Measurements from ENCODE around the gene SLC25A39. TPM values are rescaled to one million over a fixed set of nuclear protein-coding genes. Genes with fewer than 3 reads are reported as not detected.
A peak's percentile ranks its signal among the peaks of the same experiment; 100 is the strongest.
"Not testable (repeated sequence)": the region's sequence is repeated elsewhere in the genome, so short reads cannot be mapped to it uniquely, and the experiment has no call there.

Gene SLC25A39
- polyA plus RNA-seq, 3 donors from 2014 or later = 125 to 158 (median 127) TPM

DNA sequence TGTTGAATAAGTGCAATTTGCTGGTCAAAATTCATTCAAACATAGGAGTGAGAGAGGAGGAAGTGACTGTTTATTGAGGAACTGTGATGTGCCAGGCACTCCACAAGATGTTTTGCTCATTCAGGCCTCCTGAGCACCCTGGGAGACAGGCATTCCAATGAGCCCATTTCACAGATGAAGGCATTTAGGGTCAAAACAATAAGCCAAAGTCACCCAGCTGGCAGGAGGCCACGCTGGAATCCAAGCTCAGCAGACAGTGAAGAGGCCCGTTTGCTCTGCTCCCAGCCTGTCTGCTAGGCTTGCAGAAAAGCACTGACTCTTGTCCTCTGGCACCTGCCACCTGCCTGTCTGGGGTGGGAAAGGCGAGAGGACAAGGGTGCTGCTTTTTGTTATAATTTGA lies 10.1 kb upstream of the SLC25A39 start:
- H3K9me3 Mint-ChIP-seq = no peaks in the 10 kb centered on the region

DNA sequence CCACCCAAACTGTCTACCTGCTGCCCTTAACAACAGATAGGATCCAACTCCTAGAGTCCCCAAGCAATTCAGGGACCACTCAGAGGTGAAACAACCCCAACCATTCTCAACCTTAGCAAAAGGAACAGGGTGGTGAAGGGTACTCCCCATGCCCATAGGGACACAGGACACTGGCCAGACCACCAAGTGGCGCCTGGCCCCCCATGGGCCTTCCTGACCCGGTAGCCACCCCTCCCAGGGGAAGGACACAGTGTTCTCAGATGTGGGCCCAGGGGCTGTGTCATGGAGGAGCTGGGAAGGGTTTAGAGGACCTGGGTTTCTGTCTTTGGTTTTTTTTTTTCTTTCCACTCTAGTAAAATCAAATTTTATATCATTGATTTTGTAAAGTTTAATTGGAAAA lies 9.7 kb upstream of the SLC25A39 start:
- H3K36me3 Mint-ChIP-seq = no peaks in the 10 kb centered on the region
- no peak overlapping the region for H3K27ac Mint-ChIP-seq
- peaks cover 0 to 10% (median 2%) of the 10 kb centered on the region in 3 donors for H3K27me3 Mint-ChIP-seq (ENCODE audit: low read depth in 3 of 3)
- no peak overlapping the region for H3K4me3 Mint-ChIP-seq
- peaks cover 2 to 5% of the 10 kb centered on the region in 2 donors for H3K4me1 Mint-ChIP-seq
- no peaks in the 10 kb centered on the region for H3K9me3 Mint-ChIP-seq
- no peak for DNase-seq

More for the DNA sequence above, 10.1 kb upstream of the SLC25A39 start:
- H3K4me1 Mint-ChIP-seq = peaks cover 2 to 5% of the 10 kb centered on the region in 2 donors
- no peaks in the 10 kb centered on the region for H3K36me3 Mint-ChIP-seq
- H3K27me3 Mint-ChIP-seq (ENCODE audit: low read depth in 3 of 3) = peaks cover 0 to 10% (median 2%) of the 10 kb centered on the region in 3 donors
- no peak overlapping the region for H3K27ac Mint-ChIP-seq
- no peak for DNase-seq
- no peak overlapping the region for H3K4me3 Mint-ChIP-seq

DNA sequence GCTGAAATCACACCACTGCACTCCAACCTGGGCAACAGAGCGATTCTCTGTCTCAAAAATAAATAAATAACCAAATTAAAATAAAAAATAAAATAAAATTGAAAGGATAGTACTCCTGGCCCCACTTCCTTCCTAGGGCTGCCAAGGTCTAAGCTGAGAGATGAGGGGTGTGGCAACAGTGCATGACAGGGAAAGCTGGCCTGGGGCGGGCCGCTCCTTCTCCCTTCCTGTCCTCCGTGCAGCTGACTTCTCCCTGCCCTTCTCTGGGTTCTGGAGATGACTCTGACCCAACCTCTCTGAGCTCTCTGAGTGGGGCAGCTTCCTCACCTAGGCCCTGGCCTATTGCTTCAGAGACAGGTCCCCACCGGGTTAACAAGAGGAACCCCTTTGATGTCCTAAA lies 8.7 kb upstream of the SLC25A39 start:
- no peak overlapping the region for H3K4me3 Mint-ChIP-seq

DNA sequence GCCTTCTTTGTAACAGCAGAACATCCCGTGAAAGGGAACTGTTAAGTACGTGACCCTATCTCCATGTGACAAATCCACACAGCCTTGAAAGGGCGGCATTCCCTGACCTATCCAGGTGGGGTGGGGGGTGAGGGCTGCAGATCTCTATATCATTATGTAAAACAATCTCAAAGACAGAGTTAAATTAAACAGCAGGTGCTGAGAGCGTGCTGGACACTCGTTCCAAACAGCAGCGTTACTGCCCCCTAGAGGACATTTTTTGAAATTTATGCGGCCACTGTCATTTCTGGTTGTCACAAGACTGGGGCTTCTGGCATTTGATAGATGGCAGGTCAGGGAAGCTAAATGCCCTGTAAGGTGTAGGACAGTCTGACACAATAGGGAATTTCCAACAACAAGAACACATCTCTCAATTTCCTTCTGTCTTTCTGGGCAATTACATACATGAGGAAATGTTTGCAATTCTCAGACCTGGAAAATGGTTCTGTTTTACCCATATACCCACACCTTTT lies 6.7 kb upstream of the SLC25A39 start:
- peak overlapping the region in 3 of 6 donors; percentile 10 to 69 (median 24) for H3K27ac Mint-ChIP-seq
- peaks cover under 1 to 7% (median 2%) of the 10 kb centered on the region in 3 donors for H3K27me3 Mint-ChIP-seq (ENCODE audit: low read depth in 3 of 3)
- no peaks in the 10 kb centered on the region for H3K36me3 Mint-ChIP-seq
- no peaks in the 10 kb centered on the region for H3K9me3 Mint-ChIP-seq
- peak; percentile 77 to 81 (median 78) for DNase-seq
- peaks cover 13 to 18% of the 10 kb centered on the region in 2 donors for H3K4me1 Mint-ChIP-seq
- H3K4me3 Mint-ChIP-seq = no peak overlapping the region

More for the DNA sequence above, 8.7 kb upstream of the SLC25A39 start:
- no peaks in the 10 kb centered on the region for H3K9me3 Mint-ChIP-seq
- no peaks in the 10 kb centered on the region for H3K36me3 Mint-ChIP-seq
- H3K27ac Mint-ChIP-seq = no peak overlapping the region
- H3K4me1 Mint-ChIP-seq = peaks cover 2 to 5% of the 10 kb centered on the region in 2 donors
- peaks cover 0 to 10% (median 2%) of the 10 kb centered on the region in 3 donors for H3K27me3 Mint-ChIP-seq (ENCODE audit: low read depth in 3 of 3)
- no peak for DNase-seq

DNA sequence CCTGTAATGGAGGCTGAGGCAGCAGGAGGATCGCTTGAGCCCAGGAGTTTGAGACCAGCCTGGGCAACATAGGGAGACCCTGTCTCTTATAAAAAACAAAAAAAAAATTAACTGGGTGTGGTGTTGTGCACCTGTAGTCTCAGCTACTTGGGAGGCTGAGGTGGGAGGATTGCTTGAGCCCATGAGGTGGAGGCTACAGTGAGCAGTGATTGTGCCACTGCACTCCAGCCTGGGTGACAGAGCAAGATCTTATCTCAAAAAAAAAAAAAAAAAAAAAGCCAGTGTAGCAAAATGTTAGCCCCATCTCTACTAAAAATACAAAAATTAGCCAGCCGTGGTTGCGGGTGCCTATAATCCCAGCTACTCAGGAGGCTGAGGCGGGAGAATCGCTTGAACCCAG lies 5.6 kb upstream of the SLC25A39 start:
- DNase-seq, H3K36me3 Mint-ChIP-seq, H3K9me3 Mint-ChIP-seq, H3K27ac Mint-ChIP-seq, H3K4me3 Mint-ChIP-seq: not testable (repeated sequence)
- Mint-ChIP-seq H3K4me1 (peaks cover 21 to 24% of the 10 kb centered on the region in 2 donors), H3K27me3 (ENCODE audit: low read depth in 3 of 3) (peaks cover 3 to 16% (median 9%) of the 10 kb centered on the region in 3 donors)

- Mint-ChIP-seq H3K4me1 (peaks cover 25 to 29% of the 10 kb centered on the region in 2 donors), H3K27me3 (ENCODE audit: low read depth in 3 of 3) (peaks cover 6 to 21% (median 12%) of the 10 kb centered on the region in 3 donors)
- H3K27ac Mint-ChIP-seq, H3K9me3 Mint-ChIP-seq, H3K4me3 Mint-ChIP-seq, H3K36me3 Mint-ChIP-seq, DNase-seq: not testable (repeated sequence)
Measured at GRCh38 chr17:44329516-44329915, 4.9 kb upstream of the SLC25A39 start.

DNA sequence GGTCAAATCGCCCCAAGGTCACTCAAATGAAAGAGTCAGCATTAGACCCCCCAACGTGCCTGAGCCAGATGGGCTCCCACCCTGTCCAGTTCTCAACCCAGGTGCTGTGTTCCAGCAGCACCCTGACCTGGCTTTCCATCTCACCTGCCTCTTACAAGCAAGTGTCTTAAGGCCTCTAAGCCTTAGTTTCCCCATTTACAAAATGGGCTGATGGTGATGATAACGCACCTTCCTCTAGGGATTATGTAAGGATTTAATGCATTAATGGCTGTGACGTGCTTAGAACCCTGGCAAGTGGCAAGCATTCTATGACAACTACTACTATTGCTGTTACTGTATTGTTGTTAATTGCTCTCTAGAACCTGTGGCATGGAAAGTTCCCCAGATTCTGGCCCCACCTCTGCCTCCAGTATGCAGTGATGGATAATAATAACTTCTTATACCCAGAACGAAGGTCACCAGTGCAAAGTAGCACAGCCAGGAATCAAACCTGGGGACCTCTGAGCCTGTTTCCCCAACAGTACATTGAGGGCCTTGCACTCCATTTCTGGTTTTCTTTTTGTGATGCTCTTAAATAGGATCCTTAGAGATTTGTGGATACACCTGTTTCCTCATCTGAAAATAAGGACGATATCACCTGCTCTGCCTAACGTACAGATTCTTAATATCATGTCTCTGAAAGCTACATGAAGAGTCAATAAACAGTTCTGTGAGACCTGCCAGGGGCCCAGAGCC lies 3.3 kb upstream of the SLC25A39 start:
- DNase-seq = no peak
- no peaks in the 10 kb centered on the region for H3K9me3 Mint-ChIP-seq
- H3K4me3 Mint-ChIP-seq = peak overlapping the region; percentile 21 to 40 (median 26)
- H3K4me1 Mint-ChIP-seq = peaks cover 29 to 36% of the 10 kb centered on the region in 2 donors
- no peaks in the 10 kb centered on the region for H3K36me3 Mint-ChIP-seq
- H3K27ac Mint-ChIP-seq = peak overlapping the region; percentile 24 to 72 (median 50)
- peaks cover 6 to 21% (median 12%) of the 10 kb centered on the region in 3 donors for H3K27me3 Mint-ChIP-seq (ENCODE audit: low read depth in 3 of 3)

- Mint-ChIP-seq H3K36me3 (no peaks in the 10 kb centered on the region), H3K9me3 (no peaks in the 10 kb centered on the region), H3K4me1 (peaks cover 29 to 40% of the 10 kb centered on the region in 2 donors)
Measured at GRCh38 chr17:44326861-44327444, 2.3 kb upstream of the SLC25A39 start.

DNA sequence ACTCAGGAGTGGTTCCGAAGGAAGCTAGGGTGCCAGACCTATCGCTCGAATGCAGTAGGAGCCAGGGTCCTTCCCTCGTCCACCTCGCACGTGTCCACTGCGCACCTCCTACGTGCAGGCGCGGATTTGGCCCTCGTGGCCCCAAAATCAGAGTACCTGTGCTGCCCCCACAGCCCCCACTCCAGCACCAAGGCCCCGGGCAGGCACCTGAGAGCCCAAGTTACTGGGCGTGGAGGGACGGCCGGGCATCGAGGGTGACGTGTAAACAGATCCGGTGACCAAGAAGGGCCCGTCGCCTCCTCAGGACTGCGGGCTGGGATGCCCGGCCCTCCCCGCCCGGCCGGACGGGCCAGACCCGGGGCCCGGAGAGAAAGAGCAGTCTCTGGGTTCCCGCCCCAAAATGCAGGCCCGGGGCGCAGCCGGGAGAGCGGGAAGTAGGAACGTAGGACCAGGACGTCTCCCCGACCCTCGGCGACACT lies 492 bp downstream of the SLC25A39 start:
- Mint-ChIP-seq H3K9me3 (no peaks in the 10 kb centered on the region), H3K4me3 (peak overlapping the region; percentile 79 to 86 (median 84)), H3K36me3 (peaks cover 0 to 9% (median 6%) of the 10 kb centered on the region in 3 donors), H3K4me1 (peaks cover 24 to 39% of the 10 kb centered on the region in 2 donors), H3K27ac (peak overlapping the region in 3 of 6 donors; percentile 46 to 73 (median 48)), H3K27me3 (ENCODE audit: low read depth in 3 of 3) (peaks cover 6 to 21% (median 12%) of the 10 kb centered on the region in 3 donors)
- no peak for DNase-seq

More at GRCh38 chr17:44326861-44327444, 2.3 kb upstream of the SLC25A39 start:
- DNase-seq = peak; percentile 93 to 94 (median 93)
- H3K27me3 Mint-ChIP-seq (ENCODE audit: low read depth in 3 of 3) = peaks cover 6 to 21% (median 12%) of the 10 kb centered on the region in 3 donors
- peak overlapping the region; percentile 61 to 93 (median 78) for H3K4me3 Mint-ChIP-seq
- peak overlapping the region; percentile 83 to 97 (median 90) for H3K27ac Mint-ChIP-seq

GRCh38 chr17:44323359-44324091 lies 1.1 kb downstream of the SLC25A39 start:
- Mint-ChIP-seq H3K4me1 (peaks cover 24 to 39% of the 10 kb centered on the region in 2 donors), H3K27me3 (ENCODE audit: low read depth in 3 of 3) (peaks cover 7 to 21% (median 12%) of the 10 kb centered on the region in 3 donors), H3K27ac (peak overlapping the region in 2 of 6 donors; percentile 42 to 61), H3K9me3 (no peaks in the 10 kb centered on the region), H3K4me3 (peak overlapping the region; percentile 79 to 86 (median 84)), H3K36me3 (peaks cover 0 to 9% (median 7%) of the 10 kb centered on the region in 3 donors)
- no peak for DNase-seq

- peaks cover 0 to 2% (median 0%) of the 10 kb centered on the region in 6 donors for H3K9me3 Mint-ChIP-seq
- peak overlapping the region in 4 of 5 donors; percentile 36 to 84 (median 46) for H3K4me3 Mint-ChIP-seq
- H3K4me1 Mint-ChIP-seq = peaks cover 16 to 35% of the 10 kb centered on the region in 2 donors
- peaks cover 8 to 23% (median 12%) of the 10 kb centered on the region in 3 donors for H3K27me3 Mint-ChIP-seq (ENCODE audit: low read depth in 3 of 3)
- H3K27ac Mint-ChIP-seq = no peak overlapping the region
- no peak for DNase-seq
- peaks cover 0 to 9% (median 9%) of the 10 kb centered on the region in 3 donors for H3K36me3 Mint-ChIP-seq
Measured at GRCh38 chr17:44322236-44322895, 2.3 kb downstream of the SLC25A39 start.

GRCh38 chr17:44321246-44322120 lies 3.1 kb downstream of the SLC25A39 start:
- peaks cover 0 to 2% (median 0%) of the 10 kb centered on the region in 6 donors for H3K9me3 Mint-ChIP-seq
- H3K27me3 Mint-ChIP-seq (ENCODE audit: low read depth in 3 of 3) = peaks cover 8 to 19% (median 11%) of the 10 kb centered on the region in 3 donors
- H3K27ac Mint-ChIP-seq = peak overlapping the region in 1 of 6 donors; percentile 64
- H3K4me3 Mint-ChIP-seq = peak overlapping the region in 2 of 5 donors; percentile 10 to 18
- H3K4me1 Mint-ChIP-seq = peaks cover 11 to 33% of the 10 kb centered on the region in 2 donors
- H3K36me3 Mint-ChIP-seq = peaks cover 0 to 11% (median 9%) of the 10 kb centered on the region in 3 donors
- no peak for DNase-seq

All from immature natural killer cell (primary cell).